SK-N-MC (cell line): Measurements from ENCODE around the gene KCNH1.

ENCODE experiments used
- EZH2 ChIP-seq: fragments of 200-600 bp; sonication (generic); IDR thresholded peaks from one replicate; pipeline ENCODE4 v1.6.1; 2017; ENCODE audit warnings: antibody characterized with exemption
- POLR2AphosphoS5 ChIP-seq: IDR thresholded peaks from 2 replicates; pipeline ENCODE4 v1.6.1; 2012; ENCODE audit warnings: mild to moderate bottlenecking, low read depth, low read length, borderline replicate concordance

DNA sequence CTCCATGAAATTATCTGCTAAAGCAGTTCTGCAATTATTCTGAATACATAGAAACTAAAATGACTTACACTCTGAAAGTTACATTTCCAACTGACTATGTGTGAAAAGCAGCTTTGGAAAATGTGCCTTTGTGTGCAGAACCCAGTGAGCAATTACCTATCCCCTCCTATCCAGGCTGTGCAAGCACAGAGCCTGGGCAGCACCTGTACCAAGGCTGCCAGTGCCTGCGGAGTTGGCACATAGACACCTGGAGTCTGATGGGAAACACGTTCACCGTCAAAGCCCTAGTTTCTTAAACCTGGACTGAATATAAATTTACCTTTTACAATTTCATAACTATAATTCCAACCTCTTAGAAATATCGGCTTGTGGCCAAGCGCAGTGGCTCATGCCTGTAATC is 307.3 kb downstream of the KCNH1 start:
- TF ChIP-seq POLR2AphosphoS5 (no peak), EZH2 (no peak)
